GDM1 (cell line): Measurements from ENCODE around the gene CLEC4M.
"Not testable (repeated sequence)": the region's sequence is repeated elsewhere in the genome, so short reads cannot be mapped to it uniquely, and the experiment has no call there.

Experiments
- DNase-seq: peaks from one replicate; lab custom pipeline; 2025; lab: John Stamatoyannopoulos, UW

The CLEC4M gene

GRCh38 chr19:7740682-7741054, 22.4 kb upstream of the CLEC4M start:
- DNase-seq: no peak

- DNase-seq: no peak
These were observed 20.5 kb upstream of the CLEC4M start for GRCh38 chr19:7742575-7742974.

GRCh38 chr19:7742991-7743390, 20.1 kb upstream of the CLEC4M start:
- DNase-seq: no peak

DNA sequence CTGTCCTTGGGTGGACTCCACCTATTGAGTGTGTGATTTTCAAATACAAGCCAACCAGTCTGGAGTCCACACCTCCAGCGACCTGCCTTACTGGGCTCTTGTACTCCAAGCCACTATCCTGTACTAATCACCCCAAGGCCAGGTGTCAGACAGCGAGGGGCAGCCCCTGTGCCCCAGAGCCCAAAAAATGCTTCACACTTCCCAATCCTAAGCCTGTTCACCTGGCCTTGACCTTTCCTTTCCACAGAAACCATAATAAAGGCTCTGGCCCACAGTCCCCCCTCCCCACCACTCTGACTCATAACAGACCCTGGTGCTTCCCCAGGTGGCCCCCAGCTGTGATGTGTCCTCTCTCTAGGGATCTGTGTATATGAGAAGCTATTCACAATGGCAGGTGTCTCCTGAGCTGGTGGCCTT, 19.6 kb upstream of the CLEC4M start:
- no peak for DNase-seq

- DNase-seq: no peak
These were observed 18.8 kb upstream of the CLEC4M start for GRCh38 chr19:7744199-7744786.

DNA sequence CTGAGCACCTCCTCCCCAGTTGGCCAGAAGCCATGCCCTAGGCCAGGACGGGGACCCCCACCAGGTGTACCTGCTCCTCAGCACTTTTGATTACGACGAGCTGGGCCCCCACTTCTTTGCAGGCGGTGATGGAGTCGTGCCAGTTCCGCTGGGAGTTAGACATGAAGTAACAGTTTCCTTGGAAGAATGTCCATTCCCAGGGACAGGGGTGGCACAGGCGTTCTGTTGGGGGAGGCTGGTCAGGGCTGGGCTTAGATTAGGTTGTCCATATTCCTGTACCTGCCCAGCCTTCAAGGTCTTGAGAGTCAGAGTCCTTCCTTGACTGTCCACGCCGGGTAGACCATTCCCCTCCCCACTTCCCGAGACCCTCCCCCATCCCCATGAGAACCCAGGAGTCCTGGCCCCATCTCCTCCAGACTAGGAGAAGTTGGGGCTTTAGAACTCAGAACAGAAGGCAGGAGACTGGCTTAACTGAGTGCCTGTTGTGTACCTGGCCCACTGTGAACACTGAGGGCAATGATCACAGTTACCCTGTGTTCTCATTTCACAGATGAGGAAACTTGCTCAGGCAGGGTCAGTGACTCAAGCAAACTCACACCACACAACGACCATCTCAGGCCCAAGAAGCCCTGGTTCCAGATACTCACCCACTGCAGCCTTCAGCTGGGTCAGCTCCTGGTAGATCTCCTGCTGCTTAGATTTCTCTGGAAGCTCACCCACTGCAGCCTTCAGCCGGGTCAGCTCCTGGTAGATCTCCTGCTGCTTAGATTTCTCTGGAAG, 18.0 kb upstream of the CLEC4M start:
- DNase-seq: no peak

DNA sequence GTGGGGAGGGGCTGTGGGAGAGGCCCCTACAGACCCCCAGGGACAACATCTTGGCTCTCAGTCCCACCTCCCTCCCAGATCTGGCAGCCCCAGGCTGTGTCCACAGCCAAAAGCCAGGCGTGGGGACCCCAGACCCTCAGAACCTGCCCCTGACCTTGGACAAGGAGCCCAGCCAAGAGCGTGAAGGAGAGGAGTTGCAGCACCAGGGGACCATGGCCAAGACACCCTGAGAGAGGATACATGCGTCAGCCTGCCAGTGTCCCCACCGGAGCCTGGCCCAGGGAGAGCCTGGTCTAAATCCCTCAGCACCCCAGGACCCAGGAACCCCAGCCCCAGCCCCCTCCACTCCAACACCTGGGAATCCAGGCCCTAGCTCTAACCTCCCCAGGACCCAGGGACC, 16.7 kb upstream of the CLEC4M start:
- not testable (repeated sequence) for DNase-seq

DNA sequence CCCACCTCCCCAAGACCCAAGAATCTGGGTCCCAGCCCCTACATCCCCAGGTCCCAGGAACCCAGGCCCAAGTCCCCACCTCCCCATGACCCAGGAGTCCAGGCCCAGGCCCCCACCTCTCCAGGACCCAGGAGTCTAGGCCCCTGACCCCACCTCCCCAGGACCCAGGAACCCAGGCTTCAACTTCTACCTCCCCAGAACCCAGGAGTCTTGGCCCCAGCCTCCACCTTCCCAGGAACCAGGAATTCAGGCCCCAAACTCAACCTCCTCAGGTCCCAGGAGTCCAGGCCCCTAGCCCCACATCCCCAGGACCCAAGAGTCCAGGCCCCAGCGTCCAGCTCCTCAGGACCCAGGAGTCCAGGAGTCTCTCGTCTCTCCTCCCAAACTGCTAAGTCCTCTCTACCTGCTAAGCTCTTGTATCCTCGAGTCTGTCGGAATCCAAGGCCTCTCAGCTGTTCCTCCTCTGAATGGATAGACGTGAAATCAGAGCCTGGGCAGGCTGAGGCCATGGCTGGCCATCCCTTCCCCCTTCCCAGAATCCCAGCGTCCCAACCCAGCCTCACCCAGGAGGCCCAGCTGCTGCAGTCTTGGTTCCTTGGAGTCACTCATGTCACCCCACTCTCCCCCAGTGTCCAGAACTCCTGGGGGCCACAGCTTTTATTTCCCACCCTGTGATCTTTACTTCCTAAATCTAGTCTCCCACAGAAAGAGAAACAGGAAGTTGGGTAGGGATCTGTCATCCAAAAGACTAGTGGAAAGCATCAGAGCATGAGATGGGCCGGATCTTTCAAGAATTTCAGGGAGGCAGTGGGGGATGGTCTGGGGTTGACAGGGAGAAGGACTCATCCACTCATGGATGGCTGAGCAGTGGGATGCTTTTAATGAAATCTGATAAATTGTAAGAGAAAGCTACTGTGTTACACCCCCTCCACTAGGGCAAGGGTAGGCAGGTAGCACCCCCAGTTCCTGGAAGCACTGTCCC, 15.8 kb upstream of the CLEC4M start, which contains the start of gene CD209:
TSS of gene CD209 (minus strand) at position 632 of the 982 bp plus-strand sequence. CDS start at position 609, 23 bp downstream.
- DNase-seq: no peak

GRCh38 chr19:7748171-7748570, 14.9 kb upstream of the CLEC4M start:
- DNase-seq: no peak

DNA sequence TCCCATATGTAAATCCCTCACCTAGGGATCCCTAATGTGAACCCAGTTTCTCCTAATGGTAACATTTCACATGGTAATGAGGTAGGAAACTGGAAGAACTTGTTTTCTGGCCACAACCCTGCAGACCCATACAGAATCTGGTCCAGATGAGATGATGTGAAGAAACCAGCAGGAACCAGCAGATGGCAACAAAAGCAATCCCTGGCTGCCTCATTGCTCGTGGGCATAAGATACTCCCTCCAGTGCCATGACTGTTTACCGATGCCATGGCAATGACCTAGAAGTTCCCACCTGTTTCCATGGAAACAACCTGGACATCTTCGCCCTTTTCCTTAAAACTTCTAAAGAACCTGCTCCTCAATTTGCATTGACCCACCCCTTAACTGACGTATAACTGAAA, 14.3 kb upstream of the CLEC4M start:
- DNase-seq: no peak

- DNase-seq: no peak
These were observed 11.8 kb upstream of the CLEC4M start for GRCh38 chr19:7751157-7751783.

GRCh38 chr19:7756258-7756657, 6.8 kb upstream of the CLEC4M start:
- no peak for DNase-seq

DNA sequence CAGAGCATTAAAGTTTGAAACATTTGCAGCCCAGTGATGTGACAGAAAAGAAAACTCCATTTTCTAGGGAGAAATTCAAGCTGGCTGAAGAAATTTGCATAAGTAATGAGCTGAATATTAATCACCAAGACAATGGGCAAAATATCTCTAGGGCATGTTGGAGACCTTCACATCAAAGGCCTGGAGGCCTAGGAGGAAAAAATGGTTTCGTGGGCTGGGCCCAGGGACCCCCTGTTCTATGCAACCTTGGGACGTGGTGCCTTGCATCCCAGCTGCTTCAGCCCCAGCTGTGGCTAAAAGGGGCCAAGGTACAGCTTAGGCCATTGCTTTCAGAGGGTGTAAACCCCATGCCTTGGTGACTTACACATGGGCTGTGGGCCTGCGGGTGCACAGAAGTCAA, 5.7 kb upstream of the CLEC4M start:
- DNase-seq: no peak

DNA sequence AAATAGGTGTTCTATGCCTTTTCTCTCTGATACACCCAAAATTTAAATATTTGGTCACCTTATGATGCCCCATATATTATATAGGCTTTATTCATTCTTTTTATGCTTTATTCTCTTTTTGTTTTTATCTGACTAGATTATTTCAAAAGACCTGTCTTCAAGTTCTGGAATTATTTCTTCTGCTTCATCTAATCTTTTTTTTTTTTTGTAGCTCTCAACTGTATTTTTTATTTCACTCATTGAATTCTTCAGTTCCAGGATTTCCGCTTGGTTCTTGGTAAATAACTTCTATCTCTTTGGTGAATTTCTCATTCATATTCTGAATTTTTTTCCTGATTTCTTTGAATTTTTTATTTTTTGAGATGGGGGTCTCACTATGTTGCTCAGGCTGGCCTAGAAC, 3.9 kb upstream of the CLEC4M start:
- no peak for DNase-seq

GRCh38 chr19:7763696-7764095, 653 bp downstream of the CLEC4M start:
- DNase-seq: no peak

- not testable (repeated sequence) for DNase-seq
These were observed 1.1 kb downstream of the CLEC4M start for GRCh38 chr19:7764157-7764556.

- not testable (repeated sequence) for DNase-seq
These were observed 2.0 kb downstream of the CLEC4M start for GRCh38 chr19:7765043-7765442.

GRCh38 chr19:7766535-7766934, 3.5 kb downstream of the CLEC4M start:
- no peak for DNase-seq

DNA sequence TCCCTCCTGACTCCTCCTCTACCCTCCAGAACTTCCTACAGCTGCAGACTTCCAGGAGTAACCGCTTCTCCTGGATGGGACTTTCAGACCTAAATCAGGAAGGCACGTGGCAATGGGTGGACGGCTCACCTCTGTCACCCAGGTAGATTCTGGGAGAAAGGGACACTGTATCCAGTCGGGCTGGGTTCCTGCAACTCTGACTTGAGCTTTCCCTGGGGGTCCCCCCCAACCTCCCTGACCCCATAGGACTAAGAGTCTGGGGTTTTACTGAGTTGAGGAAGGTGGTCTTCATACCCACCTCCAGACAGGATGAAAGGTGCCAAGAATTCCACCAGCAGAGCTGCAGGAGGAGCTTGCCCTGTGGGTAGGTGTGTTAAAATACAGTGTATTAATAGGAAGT, 4.4 kb downstream of the CLEC4M start:
- DNase-seq: no peak

- no peak for DNase-seq
These were observed 6.1 kb downstream of the CLEC4M start for GRCh38 chr19:7769171-7769570.

GRCh38 chr19:7771072-7771471, 8.0 kb downstream of the CLEC4M start:
- DNase-seq: no peak

GRCh38 chr19:7772752-7773291, 9.8 kb downstream of the CLEC4M start:
- DNase-seq: no peak
